CD4-positive, alpha-beta memory T cell (primary cell): ENCODE data around the gene KCNH4. TPM values are rescaled to one million over a fixed set of nuclear protein-coding genes. Genes with fewer than 3 reads are reported as not detected.
A peak's percentile ranks its signal among the peaks of the same experiment; 100 is the strongest.

Experiments
- CTCF ChIA-PET: fragments of 350-600 bp; sonication (Branson Sonifier 250); formaldehyde crosslinking; loops from one replicate; lab custom pipeline; 2021; ENCODE audit warnings: inconsistent platforms; ENCODE audit not compliant: partially characterized antibody; lab: Charles Lee
- POLR2A ChIA-PET: fragments of 350-600 bp; sonication (Branson Sonifier 250); formaldehyde crosslinking; loops from one replicate; lab custom pipeline; 2021; ENCODE audit not compliant: partially characterized antibody; lab: Charles Lee
- DNase-seq, 5 donors: peaks; one replicate each; pipeline versions ENCODE4 v3.0.0 to v3.0.0-alpha.2; 2020 to 2022; ENCODE audit warnings: mixed read lengths in 1 of 5
- H3K27ac ChIP-seq: one replicate; pipeline ENCODE4 v1.7.0; 2013; ENCODE audit warnings: low read depth, low read length
- H3K27me3 ChIP-seq: 2 replicates; pipeline ENCODE4 v1.7.0; 2013; ENCODE audit warnings: mild to moderate bottlenecking, low read length, moderate library complexity; ENCODE audit not compliant: insufficient read depth
- H3K36me3 ChIP-seq: 2 replicates; pipeline ENCODE4 v1.7.0; 2013; ENCODE audit warnings: mild to moderate bottlenecking, low read length, moderate library complexity; ENCODE audit not compliant: insufficient read depth
- H3K4me1 ChIP-seq: 2 replicates; pipeline ENCODE4 v1.7.0; 2013; ENCODE audit warnings: mild to moderate bottlenecking, low read length, moderate library complexity; ENCODE audit not compliant: insufficient read depth
- H3K4me3 ChIP-seq, 2 donors: one replicate each; pipeline ENCODE4 v1.7.0; 2013; ENCODE audit warnings: low read length in 2 of 2, mild to moderate bottlenecking in 1 of 2
- H3K9me3 ChIP-seq, 2 donors: one replicate each; pipeline ENCODE4 v1.7.0; 2013; ENCODE audit warnings: low read length in 2 of 2, control low read depth in 1 of 2; ENCODE audit not compliant: control insufficient read depth in 1 of 2
- H3K27ac Mint-ChIP-seq, 7 donors: one replicate each; pipeline ENCODE4 v1.8.0; 2020 to 2021; ENCODE audit warnings: mixed read lengths in 7 of 7, mild to moderate bottlenecking in 6 of 7, inconsistent platforms in 3 of 7, moderate library complexity in 3 of 7
- H3K27me3 Mint-ChIP-seq, 2 donors: one replicate each; pipeline ENCODE4 v1.8.0; 2020 to 2021; ENCODE audit warnings: mixed read lengths in 2 of 2
- H3K36me3 Mint-ChIP-seq, 2 donors: one replicate each; pipeline ENCODE4 v1.8.0; 2020 to 2021; ENCODE audit warnings: mixed read lengths in 2 of 2, inconsistent platforms in 1 of 2, mild to moderate bottlenecking in 1 of 2
- H3K4me1 Mint-ChIP-seq, 4 donors: one replicate each; pipeline ENCODE4 v1.8.0; 2020 to 2021; ENCODE audit warnings: mixed read lengths in 4 of 4, mild to moderate bottlenecking in 1 of 4
- H3K4me3 Mint-ChIP-seq, 8 donors: one replicate each; pipeline ENCODE4 v1.8.0; 2020 to 2021; ENCODE audit warnings: mixed read lengths in 8 of 8, mild to moderate bottlenecking in 7 of 8, moderate library complexity in 6 of 8, inconsistent platforms in 3 of 8
- H3K9me3 Mint-ChIP-seq, 8 donors: one replicate each; pipeline ENCODE4 v1.8.0; 2020 to 2021; ENCODE audit warnings: mixed read lengths in 8 of 8, mild to moderate bottlenecking in 5 of 8, inconsistent platforms in 3 of 8, moderate library complexity in 1 of 8
- intact Hi-C: fragments of 100-400 bp; cut with micrococcal nuclease; formaldehyde crosslinking; loops from one replicate; pipeline ENCODE4 v1.15.1; 2023
- polyA plus RNA-seq, 2 donors: library from polyadenylated mRNA; unstranded; fragments of 300-500 nt; fragmentation: Illumina TruSeq; gene quantifications; one replicate each; pipeline ENCODE4 v1.2.3, GENCODE V29; 2021
- total RNA-seq, 2 experiments: library from RNA; stranded (reverse); gene quantifications; one replicate each; pipeline ENCODE4 v1.2.3, GENCODE V29; 2021

The KCNH4 gene
- total and polyA plus RNA-seq, 4 experiments from 2014 or later, result 0.09 to 0.11 TPM; not detected in 2

DNA sequence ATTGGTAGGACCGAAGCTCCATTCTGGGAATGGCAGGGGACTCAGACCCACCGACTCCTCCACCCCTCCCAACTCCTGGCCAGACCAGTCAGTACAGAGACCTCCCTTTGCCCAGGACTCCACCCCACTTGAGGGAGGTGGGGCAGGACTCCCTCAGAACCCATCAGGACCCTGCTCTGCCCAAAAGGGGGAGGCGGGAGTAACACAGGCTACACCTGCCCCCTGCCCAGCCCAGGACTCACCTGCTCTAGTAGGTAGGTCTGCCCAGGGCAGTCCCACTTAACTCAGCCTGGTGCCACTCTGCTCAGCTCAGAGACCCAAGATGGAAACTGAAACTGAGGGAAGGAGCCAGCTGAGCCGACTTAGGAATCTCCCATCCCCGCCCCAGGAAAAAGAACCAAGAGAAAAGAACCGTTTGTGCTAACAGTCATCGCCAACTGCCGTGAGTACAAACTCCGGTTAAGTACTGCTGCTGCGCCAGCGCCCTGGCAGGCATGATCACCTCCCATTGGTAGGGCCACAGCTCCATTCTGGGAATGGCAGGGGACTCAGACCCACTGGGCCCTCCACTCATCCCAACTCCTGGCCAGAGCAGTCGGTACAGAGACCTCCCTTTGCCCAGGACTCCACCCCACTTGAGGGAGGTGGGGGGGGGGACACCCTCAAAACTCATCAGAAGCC is 68.9 kb downstream of the KCNH4 start:
- Histone ChIP-seq H3K9me3 (no peaks in the 10 kb centered on the region), H3K27ac (peak overlapping the region; percentile 88), H3K4me3 (peak overlapping the region; percentile 76 to 86), H3K4me1 (peaks cover 44% of the 10 kb centered on the region), H3K36me3 (no peaks in the 10 kb centered on the region), H3K27me3 (no peaks in the 10 kb centered on the region)
- Mint-ChIP-seq H3K4me3 (peak overlapping the region; percentile 87 to 95 (median 92)), H3K36me3 (peaks cover 11 to 22% of the 10 kb centered on the region in 2 donors), H3K27me3 (no peaks in the 10 kb centered on the region), H3K4me1 (peaks cover 27 to 67% (median 47%) of the 10 kb centered on the region in 4 donors), H3K27ac (peak overlapping the region; percentile 92 to 98 (median 98)), H3K9me3 (peaks cover 0 to 3% (median 0%) of the 10 kb centered on the region in 8 donors)
- ChIA-PET CTCF (interaction anchor here (1.1 to 7.9 kb wide), 11 partner anchors 9 to 148 kb away, joined by 3 to 88 read pairs (median 5); partner anchors contain the start of genes CNP, DNAJC7 and NKIRAS2), POLR2A (interaction anchor here (0.7 to 3.2 kb wide), 23 partner anchors 8 to 433 kb away, joined by 3 to 45 read pairs (median 4); partner anchors contain the start of genes ACLY, CNP, DNAJC7 and HSPB9)
- peak in 2 of 5 donors; percentile 25 to 59 for DNase-seq
- intact Hi-C loops, result loop anchor here (2.0 kb wide), 1 partner anchor 43 kb away; the partner anchor contains the start of gene RAB5C

DNA sequence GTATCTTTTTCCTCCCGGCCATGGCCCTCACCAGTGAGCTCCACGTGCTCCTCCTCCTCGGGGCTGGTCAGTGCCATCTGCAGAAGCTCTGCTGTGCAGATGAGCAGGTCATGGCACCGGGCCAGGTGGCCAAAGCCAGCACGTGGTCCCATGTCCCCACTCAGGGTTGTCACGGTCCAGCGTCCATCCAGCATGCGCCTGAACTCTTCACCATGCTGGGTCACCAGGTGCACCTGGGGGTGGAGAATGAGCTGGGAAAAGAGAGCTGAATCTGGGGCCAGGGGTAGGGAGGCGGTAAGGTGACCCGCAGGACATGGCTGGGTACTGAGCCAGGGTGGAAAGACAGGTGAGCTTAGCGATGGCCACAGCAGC is 69.7 kb downstream of the KCNH4 start:
- H3K27ac ChIP-seq, result peak overlapping the region; percentile 88
- intact Hi-C loops, result no loop called here
- peak overlapping the region in 6 of 8 donors; percentile 15 to 95 (median 58) for H3K4me3 Mint-ChIP-seq
- H3K4me3 ChIP-seq, result no peak overlapping the region
- H3K9me3 ChIP-seq, result no peaks in the 10 kb centered on the region
- H3K4me1 Mint-ChIP-seq, result peaks cover 23 to 61% (median 42%) of the 10 kb centered on the region in 4 donors
- POLR2A ChIA-PET, result interaction anchor here (1.1 to 3.2 kb wide), 12 partner anchors 10 to 277 kb away, joined by 3 to 45 read pairs (median 7); partner anchors contain the start of genes CNP, DNAJC7, HSPB9 and KAT2A
- peaks cover 5 to 20% of the 10 kb centered on the region in 2 donors for H3K36me3 Mint-ChIP-seq
- DNase-seq, result no peak
- H3K9me3 Mint-ChIP-seq, result peaks cover 0 to 3% (median 0%) of the 10 kb centered on the region in 8 donors
- peaks cover 44% of the 10 kb centered on the region for H3K4me1 ChIP-seq
- CTCF ChIA-PET, result interaction anchor here (1.3 to 7.9 kb wide), 4 partner anchors 26 to 93 kb away, joined by 3 to 88 read pairs (median 26); partner anchors contain the start of genes DNAJC7 and NKIRAS2
- no peaks in the 10 kb centered on the region for H3K27me3 Mint-ChIP-seq
- H3K27ac Mint-ChIP-seq, result peak overlapping the region in 5 of 7 donors; percentile 73 to 98 (median 82)
- H3K36me3 ChIP-seq, result no peaks in the 10 kb centered on the region
- H3K27me3 ChIP-seq, result no peaks in the 10 kb centered on the region

DNA sequence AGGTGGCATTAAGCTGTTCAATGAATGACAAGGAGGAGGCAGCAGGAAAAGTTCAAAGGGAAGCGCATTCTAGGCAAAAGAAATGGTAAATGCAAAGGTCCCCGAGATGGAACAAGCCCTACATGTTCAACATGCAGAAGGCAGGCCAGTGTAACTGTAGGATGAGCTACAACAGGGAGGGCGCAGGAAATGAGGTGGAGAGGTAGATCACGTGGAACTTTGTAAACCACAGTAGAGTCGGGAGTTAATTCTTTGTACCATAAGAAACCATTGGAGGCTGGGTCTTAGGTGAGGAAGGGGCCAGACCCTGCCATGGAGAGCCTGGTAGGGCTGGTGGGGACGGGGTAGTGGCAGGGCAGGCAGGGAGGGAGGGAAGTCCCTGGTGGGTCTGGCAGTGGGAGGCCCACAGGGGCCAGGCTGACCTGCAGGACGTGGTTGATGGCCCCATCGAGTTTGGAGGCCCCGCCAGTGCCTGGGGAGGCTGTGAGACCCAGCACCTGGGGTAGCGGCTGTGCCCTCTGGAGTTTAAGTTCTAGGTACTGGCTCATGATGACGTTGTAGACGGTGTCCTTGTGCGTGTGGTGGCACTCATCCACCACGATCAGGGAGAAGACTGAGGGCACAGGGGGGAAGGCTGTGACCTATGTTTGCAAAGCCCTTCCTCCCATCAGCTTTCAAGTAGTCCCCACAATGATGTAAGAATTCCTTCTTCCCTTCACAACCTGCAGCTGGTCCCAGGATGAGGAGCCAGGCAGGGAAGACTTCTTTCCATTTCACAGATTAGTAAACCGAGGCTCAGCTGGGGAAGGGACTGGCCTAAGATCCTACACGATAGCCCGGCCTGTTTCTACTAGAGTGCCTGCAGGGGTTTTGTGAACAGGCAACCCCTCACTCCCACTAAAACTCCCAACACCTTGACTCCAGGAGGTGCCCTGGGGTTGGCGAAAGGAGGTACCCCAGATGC is 70.4 kb downstream of the KCNH4 start:
- H3K4me1 ChIP-seq, result peaks cover 44% of the 10 kb centered on the region
- peak overlapping the region; percentile 39 to 73 (median 66) for H3K4me3 Mint-ChIP-seq
- no peaks in the 10 kb centered on the region for H3K27me3 ChIP-seq
- no peak for DNase-seq
- H3K4me1 Mint-ChIP-seq, result peaks cover 21 to 61% (median 41%) of the 10 kb centered on the region in 4 donors
- H3K27ac ChIP-seq, result peak overlapping the region; percentile 88
- H3K27ac Mint-ChIP-seq, result peak overlapping the region; percentile 45 to 92 (median 82)
- ChIA-PET POLR2A (interaction anchor here (1.1 to 3.2 kb wide), 8 partner anchors 10 to 144 kb away, joined by 3 to 45 read pairs (median 4); partner anchors contain the start of genes CNP, DNAJC7, HSPB9 and KAT2A), CTCF (interaction anchor here (0.8 to 7.9 kb wide), 5 partner anchors 9 to 92 kb away, joined by 3 to 88 read pairs (median 5); partner anchors contain the start of genes DNAJC7 and NKIRAS2)
- intact Hi-C loops, result no loop called here
- H3K9me3 ChIP-seq, result no peaks in the 10 kb centered on the region
- H3K36me3 ChIP-seq, result no peaks in the 10 kb centered on the region
- no peak overlapping the region for H3K4me3 ChIP-seq
- peaks cover 0 to 3% (median 0%) of the 10 kb centered on the region in 8 donors for H3K9me3 Mint-ChIP-seq
- H3K36me3 Mint-ChIP-seq, result peaks cover 5 to 20% of the 10 kb centered on the region in 2 donors
- no peaks in the 10 kb centered on the region for H3K27me3 Mint-ChIP-seq

DNA sequence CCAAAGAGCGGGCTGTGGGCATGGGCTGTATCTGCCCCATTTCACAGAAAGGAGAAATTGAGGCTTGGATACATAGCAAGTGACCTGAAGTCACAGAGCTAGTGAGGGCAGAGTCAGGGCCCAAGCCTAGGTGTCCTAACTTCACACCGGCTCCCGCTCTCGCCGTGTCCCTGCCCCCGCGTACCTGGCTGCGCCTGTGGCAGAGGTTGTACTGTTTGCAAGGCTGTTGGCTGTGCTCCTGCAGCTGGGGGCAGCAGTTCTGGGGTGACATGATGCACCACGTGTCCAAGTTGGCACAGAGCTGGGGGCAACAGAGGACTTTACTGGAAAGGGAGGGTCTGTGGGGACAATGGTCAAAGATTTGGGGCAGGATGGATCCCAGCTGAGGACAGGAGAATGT is 71.9 kb downstream of the KCNH4 start:
- Histone ChIP-seq H3K4me1 (peaks cover 44% of the 10 kb centered on the region), H3K27ac (no peak overlapping the region), H3K36me3 (peaks cover 7% of the 10 kb centered on the region), H3K4me3 (no peak overlapping the region), H3K27me3 (no peaks in the 10 kb centered on the region), H3K9me3 (no peaks in the 10 kb centered on the region)
- intact Hi-C loops, result no loop called here
- CTCF ChIA-PET, result interaction anchor here (0.9 to 7.9 kb wide), 5 partner anchors 8 to 90 kb away, joined by 4 to 88 read pairs (median 10); partner anchors contain the start of genes DNAJC7 and NKIRAS2
- Mint-ChIP-seq H3K36me3 (peaks cover 5 to 22% of the 10 kb centered on the region in 2 donors), H3K9me3 (peaks cover 0 to 3% (median 0%) of the 10 kb centered on the region in 8 donors), H3K27ac (peak overlapping the region in 4 of 7 donors; percentile 24 to 60 (median 52)), H3K27me3 (no peaks in the 10 kb centered on the region), H3K4me3 (peak overlapping the region in 2 of 8 donors; percentile 30 to 58), H3K4me1 (peaks cover 21 to 55% (median 41%) of the 10 kb centered on the region in 4 donors)
- POLR2A ChIA-PET, result interaction anchor here (1.2 to 1.3 kb wide), 2 partner anchors 10 to 143 kb away, joined by 4 read pairs; partner anchors contain the start of gene CNP
- DNase-seq, result no peak

DNA sequence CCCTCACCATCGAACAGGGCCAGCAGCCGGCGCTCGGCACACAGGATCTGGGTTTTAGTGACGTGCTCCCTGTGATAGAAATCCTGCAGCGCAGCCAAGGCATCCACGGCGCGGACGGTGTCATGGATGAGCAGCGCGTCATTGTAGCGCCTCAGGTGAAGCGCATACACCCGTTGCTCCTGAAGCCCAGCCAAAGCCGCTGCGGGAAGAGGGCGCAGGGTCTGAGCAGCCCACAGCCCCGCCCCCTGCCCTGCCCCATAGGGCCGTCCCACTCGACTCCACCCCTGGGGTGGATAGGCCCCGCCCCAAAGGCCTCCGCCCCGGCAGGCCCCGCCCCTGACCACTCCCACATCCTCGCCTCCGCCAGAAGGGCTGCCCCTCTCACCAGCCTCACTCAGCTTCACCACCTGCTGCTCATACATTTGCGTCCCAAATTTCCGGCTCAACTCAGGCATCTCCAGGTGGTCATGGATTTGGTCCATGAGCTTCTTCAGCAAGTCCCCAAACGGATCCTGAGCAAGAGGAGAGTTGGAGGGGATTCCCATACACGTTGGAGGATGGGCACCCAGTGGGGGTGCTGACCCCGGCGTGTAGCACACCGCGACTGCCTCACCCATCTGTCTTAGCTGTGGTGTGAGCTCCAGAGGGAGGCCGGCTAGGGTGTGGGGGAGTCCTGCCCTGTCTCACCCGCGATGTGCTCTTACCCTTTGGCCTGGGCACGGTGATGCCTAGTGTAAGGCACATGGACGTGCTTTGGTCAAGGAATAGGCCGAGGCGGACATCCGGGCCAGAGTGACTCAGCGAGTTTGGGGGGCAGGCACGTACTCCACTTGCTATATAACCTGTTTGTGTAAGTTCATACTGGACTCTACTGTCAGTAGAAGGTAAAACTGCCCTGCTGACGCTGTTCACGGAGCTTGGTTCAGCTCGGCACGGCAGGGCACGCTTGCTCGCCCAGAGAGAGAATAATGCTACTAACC is 73.1 kb downstream of the KCNH4 start:
- peaks cover 7% of the 10 kb centered on the region for H3K36me3 ChIP-seq
- H3K27ac ChIP-seq, result no peak overlapping the region
- Mint-ChIP-seq H3K4me1 (peaks cover 21 to 53% (median 40%) of the 10 kb centered on the region in 4 donors), H3K27me3 (no peaks in the 10 kb centered on the region), H3K36me3 (peaks cover 5 to 24% of the 10 kb centered on the region in 2 donors), H3K27ac (peak overlapping the region in 5 of 7 donors; percentile 43 to 83 (median 58)), H3K4me3 (peak overlapping the region; percentile 51 to 68 (median 59)), H3K9me3 (peaks cover 0 to 3% (median 0%) of the 10 kb centered on the region in 8 donors)
- no peak overlapping the region for H3K4me3 ChIP-seq
- no peaks in the 10 kb centered on the region for H3K27me3 ChIP-seq
- ChIA-PET POLR2A (interaction anchor here (1.0 to 1.2 kb wide), 4 partner anchors 8 to 141 kb away, joined by 3 to 5 read pairs (median 4); partner anchors contain the start of genes CNP, DNAJC7 and NKIRAS2), CTCF (interaction anchor here (0.9 to 7.9 kb wide), 7 partner anchors 8 to 90 kb away, joined by 4 to 88 read pairs (median 5); partner anchors contain the start of gene DNAJC7)
- intact Hi-C loops, result no loop called here
- peaks cover 38% of the 10 kb centered on the region for H3K4me1 ChIP-seq
- peak; percentile 86 to 89 (median 87) for DNase-seq
- H3K9me3 ChIP-seq, result no peaks in the 10 kb centered on the region
